Measurements from ENCODE around the gene POFUT2.

GRCh38 chr21:45318556-45319404, 31.1 kb upstream of the POFUT2 start:
- TF ChIP-seq GATA2 (IDR thresholded peaks at IDR 0.05; ENCODE audit: low read depth, low read length): no peak
- no peak for TF ChIP-seq GATA3 (IDR thresholded peaks at IDR 0.05; ENCODE audit: low read depth, low read length)
